CD4-positive, alpha-beta T cell treated with Interleukin-10 for 1 hour (primary cell): ENCODE data around the gene SHB.

Experiments used
- DNase-seq: peaks from one replicate; pipeline ENCODE4 v3.0.0-alpha.2; 2020

Gene SHB

GRCh38 chr9:38088006-38088925 lies 19.2 kb upstream of the SHB start:
- DNase-seq: peak; percentile 68

GRCh38 chr9:38086496-38086895 lies 17.5 kb upstream of the SHB start:
- DNase-seq: no peak

DNA sequence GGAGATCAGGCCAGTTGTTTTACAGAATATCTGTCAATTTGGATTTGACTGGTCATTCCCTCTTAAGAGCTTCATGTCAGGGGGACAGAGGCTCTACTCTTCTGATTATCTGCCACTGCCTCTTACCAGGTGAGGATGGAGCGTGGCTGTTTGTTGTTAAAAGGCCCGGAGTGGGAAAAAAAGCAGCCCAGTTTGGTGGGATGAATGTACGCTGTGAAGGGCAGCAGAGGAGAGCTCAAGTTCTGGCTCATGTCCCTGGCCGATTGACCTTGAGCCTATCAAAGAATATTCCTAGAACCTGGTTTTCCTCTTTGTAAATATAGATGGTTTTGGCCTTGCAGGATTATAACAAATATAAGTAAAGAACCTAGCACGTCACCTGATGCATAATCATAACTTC lies 16.3 kb upstream of the SHB start:
- no peak for DNase-seq

- no peak for DNase-seq
These were observed 15.5 kb upstream of the SHB start for GRCh38 chr9:38084556-38084880.

GRCh38 chr9:38083858-38084555 lies 15.0 kb upstream of the SHB start:
- DNase-seq: no peak

GRCh38 chr9:38082446-38083287 lies 13.6 kb upstream of the SHB start:
- DNase-seq: no peak

- no peak for DNase-seq
These were observed 12.5 kb upstream of the SHB start for GRCh38 chr9:38081356-38082108.

DNA sequence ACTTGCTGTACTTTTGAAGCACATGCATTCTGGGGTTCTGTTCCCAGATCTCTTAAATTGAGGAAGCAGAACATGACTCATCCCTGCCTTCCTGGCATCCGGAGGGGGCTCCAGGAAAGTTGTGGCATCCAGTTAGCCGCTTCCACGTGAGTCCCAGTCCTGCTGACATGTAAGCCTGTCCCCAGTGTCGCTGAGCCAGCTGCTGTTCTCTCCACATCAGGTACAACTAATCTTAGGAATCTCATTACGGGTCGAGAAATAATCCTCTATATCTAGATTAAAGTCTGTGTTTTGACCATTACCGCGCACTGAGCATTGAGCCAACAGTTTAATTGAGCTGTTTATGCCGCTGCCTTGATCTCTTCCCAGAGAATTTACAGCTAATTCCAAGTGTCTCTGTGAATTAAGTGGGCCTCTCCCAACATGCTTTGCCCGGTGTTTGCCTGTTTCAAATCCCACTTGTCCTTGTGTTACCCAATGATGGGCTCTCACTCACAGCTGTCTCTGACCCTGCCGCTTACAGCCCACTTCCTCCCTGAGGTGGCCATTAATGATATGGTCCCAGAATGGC lies 10.5 kb upstream of the SHB start:
- no peak for DNase-seq

DNA sequence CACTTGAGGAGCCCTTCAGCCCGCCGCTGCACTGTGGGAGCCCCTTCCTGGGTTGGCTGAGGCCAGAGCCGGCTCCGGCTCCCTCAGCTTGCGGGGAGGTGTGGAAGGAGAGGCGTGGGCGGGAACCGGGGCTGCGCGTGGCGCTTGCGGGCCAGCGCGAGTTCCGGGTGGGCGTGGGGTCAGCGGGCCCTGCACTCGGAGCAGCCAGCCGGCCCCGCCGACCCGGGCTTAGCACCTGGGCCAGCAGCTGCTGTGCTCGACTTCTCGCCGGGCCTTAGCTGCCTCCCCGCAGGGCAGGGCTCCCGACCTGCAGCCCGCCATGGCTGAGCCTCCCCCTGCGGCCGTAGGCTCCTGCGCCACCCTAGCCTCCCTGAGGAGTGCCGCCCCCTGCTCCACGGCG lies 6.2 kb upstream of the SHB start:
- DNase-seq: no peak

DNA sequence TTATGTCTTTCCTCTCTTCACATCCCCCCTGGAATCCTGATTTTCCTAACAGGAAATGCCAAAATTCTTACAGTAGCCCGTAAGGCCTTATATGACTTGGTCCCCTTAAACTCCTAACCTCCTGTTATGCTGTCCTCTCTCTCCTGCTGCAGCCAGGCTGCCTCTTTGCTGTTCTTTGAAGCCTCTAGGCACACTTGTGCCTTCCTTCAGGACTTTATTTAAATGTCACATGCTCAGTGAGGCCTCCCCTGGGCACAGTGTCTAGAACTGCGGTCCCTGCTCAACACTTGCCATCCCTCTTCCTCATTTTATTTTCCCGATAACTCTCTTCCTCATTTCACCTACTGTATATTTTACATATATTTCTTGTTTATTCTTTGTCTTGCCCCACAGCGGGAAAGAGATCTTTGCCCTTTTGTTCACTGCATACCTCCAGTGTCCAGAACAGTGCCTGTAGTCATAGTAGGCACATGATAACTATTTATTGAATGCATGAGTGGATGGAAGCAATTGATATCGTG lies 5.5 kb upstream of the SHB start:
- DNase-seq: no peak

DNA sequence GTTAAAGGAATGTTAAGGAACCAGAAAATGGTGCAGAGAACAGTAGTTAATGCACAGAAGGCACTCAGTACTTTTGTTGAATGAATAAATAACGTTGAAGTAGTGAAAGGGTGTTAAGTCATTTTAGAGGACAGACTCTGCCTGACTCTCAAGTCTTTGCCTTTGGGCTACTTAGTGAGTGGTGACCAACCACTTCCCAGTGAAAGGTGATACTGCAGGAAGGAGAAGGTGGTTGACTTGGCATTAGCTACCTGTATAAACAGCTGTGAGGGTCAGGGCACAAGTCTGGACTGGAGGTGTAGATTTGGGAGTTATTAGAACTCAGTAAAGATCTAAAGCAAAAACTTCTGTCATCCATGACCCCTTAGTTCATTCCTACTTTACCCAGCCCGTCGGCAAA lies 4.9 kb upstream of the SHB start:
- no peak for DNase-seq

- no peak for DNase-seq
These were observed 2.6 kb upstream of the SHB start for GRCh38 chr9:38071470-38072134.

DNA sequence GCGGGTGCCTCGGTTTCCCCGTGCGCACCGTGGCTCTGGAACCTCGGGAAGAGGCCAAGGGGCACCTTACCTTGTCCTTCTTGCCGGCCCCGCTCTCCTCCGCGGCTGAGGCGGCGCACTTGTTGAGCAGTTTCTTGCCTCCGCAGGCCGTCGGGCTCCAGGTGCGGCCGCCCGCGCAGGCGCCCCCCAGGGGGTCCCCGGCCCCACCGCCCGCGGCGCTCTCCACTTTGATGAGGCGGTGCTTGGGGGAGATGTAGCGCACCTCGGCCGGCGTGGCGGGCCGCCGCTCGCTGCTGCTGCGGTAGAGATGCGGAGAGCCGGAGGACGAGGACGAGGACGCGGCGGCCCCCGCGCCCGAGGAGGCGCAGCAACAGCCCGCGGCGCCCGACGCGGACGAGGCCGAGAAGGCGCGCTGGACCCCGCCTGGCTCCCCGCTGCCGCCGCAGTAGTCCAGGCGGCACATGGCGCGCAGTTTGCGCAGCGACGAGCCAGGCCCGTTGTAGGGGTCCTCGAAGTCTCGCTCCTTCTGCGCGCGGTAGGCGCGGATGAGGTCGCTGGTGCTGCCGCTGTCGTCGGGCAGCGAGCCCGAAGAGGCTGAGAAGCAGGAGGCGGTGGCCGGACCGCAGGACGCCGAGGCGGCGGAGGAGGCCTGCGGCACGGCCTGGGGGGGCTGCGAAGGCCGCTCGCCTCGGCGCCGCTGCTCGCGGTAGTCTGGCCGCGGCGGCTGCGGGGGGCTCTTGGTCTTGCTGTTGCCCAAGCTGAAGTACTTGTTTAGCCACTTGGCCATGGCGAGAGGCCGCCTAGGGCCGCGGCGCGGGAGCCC lies 957 bp downstream of the SHB start:
- DNase-seq: no peak

- DNase-seq: peak; percentile 16
These were observed 1.8 kb downstream of the SHB start for GRCh38 chr9:38066914-38067858.

DNA sequence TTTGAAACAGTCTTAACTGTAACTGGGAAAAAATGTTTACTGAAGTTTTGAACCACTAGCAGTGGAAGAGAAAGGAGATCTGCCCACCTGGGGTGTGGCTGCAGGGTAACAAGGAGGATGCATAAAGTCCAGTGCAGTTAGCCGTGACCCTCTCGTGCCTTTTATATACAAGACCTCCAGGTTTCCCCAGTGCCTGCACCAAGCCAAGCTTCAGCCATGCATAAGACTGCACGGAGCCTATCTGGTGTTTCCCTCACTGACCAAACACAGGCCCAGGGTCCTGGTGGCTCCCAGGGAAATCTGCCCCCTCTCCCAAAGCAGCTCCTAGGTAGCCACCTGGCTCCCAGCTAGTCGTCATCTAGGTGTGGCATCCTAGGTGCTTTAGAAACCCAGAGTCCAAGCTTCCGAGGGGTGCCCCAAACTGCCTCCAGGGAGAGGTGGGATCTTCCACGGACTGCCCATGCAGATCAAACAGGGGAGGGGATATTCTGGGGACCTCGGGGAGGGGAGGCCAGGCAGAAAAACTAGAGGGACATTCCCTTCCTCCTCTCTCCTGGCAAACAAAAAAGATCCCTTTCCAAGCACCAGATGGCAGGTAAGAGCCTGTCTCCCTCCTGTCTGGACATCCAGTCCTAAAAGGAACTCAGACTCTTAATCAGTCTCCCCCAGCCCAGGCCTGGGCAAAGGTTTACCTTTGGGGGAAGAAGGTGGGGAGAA lies 2.7 kb downstream of the SHB start:
- DNase-seq: no peak

DNA sequence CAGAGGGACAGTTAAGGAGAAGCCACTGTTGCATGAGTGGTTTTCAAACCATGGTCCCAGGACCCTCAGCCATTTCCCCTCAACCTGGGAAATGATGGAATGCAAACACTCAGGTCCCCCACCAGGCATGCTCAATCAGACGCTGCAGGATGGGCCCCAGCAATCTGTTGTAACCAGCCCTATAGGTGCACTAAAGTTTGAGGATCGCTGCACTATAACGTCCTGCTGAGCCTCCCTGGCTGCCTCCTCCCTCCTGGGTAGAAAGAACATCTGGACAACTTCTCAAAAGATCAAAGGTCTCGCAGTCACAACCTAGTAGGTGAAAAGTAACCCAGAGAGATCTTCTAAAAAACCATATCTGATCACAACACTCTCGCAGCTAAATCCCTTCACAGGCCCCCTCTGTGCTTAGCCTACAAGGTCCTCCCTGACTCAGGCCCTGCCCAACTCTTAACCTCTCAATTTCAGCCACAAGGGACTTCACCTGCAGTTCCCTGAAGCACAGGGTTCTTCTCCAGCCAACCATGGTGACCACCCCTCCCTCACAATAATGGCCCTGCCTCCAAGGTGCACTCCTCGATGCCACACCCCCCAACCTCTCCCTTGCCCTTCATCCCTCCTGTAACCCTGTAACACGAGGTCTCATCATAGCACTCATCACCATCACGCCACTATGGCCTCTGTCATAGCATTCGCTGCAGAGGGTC lies 3.5 kb downstream of the SHB start:
- DNase-seq: no peak

DNA sequence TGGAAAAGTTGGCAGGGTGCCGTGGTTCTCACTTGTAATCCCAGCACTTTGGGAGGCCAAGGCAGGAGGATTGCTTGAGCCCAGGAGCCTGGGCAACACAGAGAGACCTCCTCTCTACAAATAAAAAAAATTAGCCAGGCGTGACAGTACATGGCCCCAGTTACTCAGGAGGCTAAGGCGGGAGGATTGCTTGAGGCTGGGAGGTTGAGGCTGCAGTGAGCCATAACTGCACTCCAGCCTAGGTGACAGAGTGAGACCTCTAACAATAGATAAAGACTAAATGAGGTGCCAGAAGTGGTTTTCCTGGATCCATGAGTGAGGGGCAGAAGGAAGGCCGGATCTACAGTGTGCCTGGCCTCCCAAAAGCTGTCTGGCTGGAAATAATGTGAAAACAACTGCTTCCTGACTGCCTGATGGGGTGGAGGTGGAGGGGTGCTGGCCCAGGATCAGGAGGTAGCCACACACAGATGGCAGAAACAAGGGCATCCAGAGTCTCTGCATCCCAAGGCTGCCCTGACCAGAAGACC lies 4.1 kb downstream of the SHB start:
- no peak for DNase-seq

GRCh38 chr9:38063363-38063707 lies 5.7 kb downstream of the SHB start:
- no peak for DNase-seq
